ENCODE results near the gene PRKRA. TPM values are rescaled to one million over a fixed set of nuclear protein-coding genes. Genes with fewer than 3 reads are reported as not detected.
"Not testable (repeated sequence)": the region's sequence is repeated elsewhere in the genome, so short reads cannot be mapped to it uniquely, and the experiment has no call there.

The PRKRA gene
- total RNA-seq, 1 donor from 2014 or later = 45.1 TPM

- intact Hi-C loops (cut with micrococcal nuclease) = loop anchor here (5.0 kb wide), 1 partner anchor 580 kb away; no protein-coding TSS in a partner anchor
- H3K36me3 Mint-ChIP-seq (ENCODE audit: low read depth) = peaks cover 14% of the 10 kb centered on the region
- H3K4me3 Mint-ChIP-seq = peak overlapping the region; percentile 91
- no peak for DNase-seq (ENCODE audit: low spot score)
- H3K4me1 Mint-ChIP-seq (ENCODE audit: low read depth) = peaks cover 35% of the 10 kb centered on the region
- H3K27me3 Mint-ChIP-seq (ENCODE audit: insufficient read depth) = peaks cover 3% of the 10 kb centered on the region
- peak overlapping the region; percentile 31 for H3K27ac Mint-ChIP-seq
- H3K9me3 Mint-ChIP-seq = no peaks in the 10 kb centered on the region
These were observed 1.4 kb upstream of the PRKRA start for GRCh38 chr2:178452334-178452733.

- H3K9me3 Mint-ChIP-seq = no peaks in the 10 kb centered on the region
- peaks cover 20% of the 10 kb centered on the region for H3K36me3 Mint-ChIP-seq (ENCODE audit: low read depth)
- H3K4me1 Mint-ChIP-seq (ENCODE audit: low read depth) = peaks cover 35% of the 10 kb centered on the region
- peaks cover 3% of the 10 kb centered on the region for H3K27me3 Mint-ChIP-seq (ENCODE audit: insufficient read depth)
- peak overlapping the region; percentile 87 for H3K4me3 Mint-ChIP-seq
- intact Hi-C loops (cut with micrococcal nuclease) = loop anchor here (1.0 to 5.0 kb wide), 6 partner anchors 36 to 898 kb away; a partner anchor contains a TSS
- H3K27ac Mint-ChIP-seq = peak overlapping the region; percentile 90
- no peak for DNase-seq (ENCODE audit: low spot score)
These were observed 526 bp downstream of the PRKRA start for GRCh38 chr2:178450524-178450773.

GRCh38 chr2:178449700-178450523, 1.1 kb downstream of the PRKRA start:
- H3K27me3 Mint-ChIP-seq (ENCODE audit: insufficient read depth) = peaks cover 3% of the 10 kb centered on the region
- peaks cover 25% of the 10 kb centered on the region for H3K36me3 Mint-ChIP-seq (ENCODE audit: low read depth)
- intact Hi-C loops (cut with micrococcal nuclease) = loop anchor here (1.0 to 5.0 kb wide), 6 partner anchors 36 to 897 kb away; a partner anchor contains a TSS
- no peak for DNase-seq (ENCODE audit: low spot score)
- H3K4me3 Mint-ChIP-seq = peak overlapping the region; percentile 87
- peak overlapping the region; percentile 90 for H3K27ac Mint-ChIP-seq
- H3K4me1 Mint-ChIP-seq (ENCODE audit: low read depth) = peaks cover 35% of the 10 kb centered on the region
- H3K9me3 Mint-ChIP-seq = no peaks in the 10 kb centered on the region

GRCh38 chr2:178448968-178449661, 1.9 kb downstream of the PRKRA start:
- H3K27me3 Mint-ChIP-seq (ENCODE audit: insufficient read depth) = no peaks in the 10 kb centered on the region
- peaks cover 40% of the 10 kb centered on the region for H3K4me1 Mint-ChIP-seq (ENCODE audit: low read depth)
- no peaks in the 10 kb centered on the region for H3K9me3 Mint-ChIP-seq
- no peak overlapping the region for H3K27ac Mint-ChIP-seq
- no peak for DNase-seq (ENCODE audit: low spot score)
- intact Hi-C loops (cut with micrococcal nuclease) = no loop called here
- H3K4me3 Mint-ChIP-seq = peak overlapping the region; percentile 87
- H3K36me3 Mint-ChIP-seq (ENCODE audit: low read depth) = peaks cover 29% of the 10 kb centered on the region

- peaks cover 5% of the 10 kb centered on the region for H3K4me1 Mint-ChIP-seq (ENCODE audit: low read depth)
- H3K4me3 Mint-ChIP-seq = no peak overlapping the region
- intact Hi-C loops (cut with micrococcal nuclease) = no loop called here
- no peak overlapping the region for H3K27ac Mint-ChIP-seq
- DNase-seq (ENCODE audit: low spot score) = no peak
- H3K27me3 Mint-ChIP-seq (ENCODE audit: insufficient read depth) = no peaks in the 10 kb centered on the region
- H3K9me3 Mint-ChIP-seq = no peaks in the 10 kb centered on the region
- H3K36me3 Mint-ChIP-seq (ENCODE audit: low read depth) = peaks cover 41% of the 10 kb centered on the region
These were observed 9.5 kb downstream of the PRKRA start for GRCh38 chr2:178441426-178441825.

- no peak for DNase-seq (ENCODE audit: low spot score)
- Mint-ChIP-seq H3K4me1 (ENCODE audit: low read depth) (no peaks in the 10 kb centered on the region), H3K9me3 (no peaks in the 10 kb centered on the region), H3K27ac (no peak overlapping the region), H3K36me3 (ENCODE audit: low read depth) (peaks cover 47% of the 10 kb centered on the region), H3K4me3 (no peak overlapping the region), H3K27me3 (ENCODE audit: insufficient read depth) (peaks cover 1% of the 10 kb centered on the region)
- intact Hi-C loops (cut with micrococcal nuclease) = no loop called here
These were observed 14.3 kb downstream of the PRKRA start for GRCh38 chr2:178436662-178437061.

- no peak overlapping the region for H3K27ac Mint-ChIP-seq
- peaks cover 4% of the 10 kb centered on the region for H3K4me1 Mint-ChIP-seq (ENCODE audit: low read depth)
- H3K36me3 Mint-ChIP-seq (ENCODE audit: low read depth) = peaks cover 62% of the 10 kb centered on the region
- intact Hi-C loops (cut with micrococcal nuclease) = no loop called here
- peaks cover 19% of the 10 kb centered on the region for H3K9me3 Mint-ChIP-seq
- H3K27me3 Mint-ChIP-seq (ENCODE audit: insufficient read depth) = peaks cover 3% of the 10 kb centered on the region
- H3K4me3 Mint-ChIP-seq = no peak overlapping the region
- no peak for DNase-seq (ENCODE audit: low spot score)
These were observed 21.6 kb downstream of the PRKRA start for GRCh38 chr2:178429336-178429735.

GRCh38 chr2:178428396-178428806, 22.6 kb downstream of the PRKRA start:
- H3K36me3 Mint-ChIP-seq (ENCODE audit: low read depth) = peaks cover 68% of the 10 kb centered on the region
- H3K9me3 Mint-ChIP-seq = peaks cover 20% of the 10 kb centered on the region
- peaks cover 4% of the 10 kb centered on the region for H3K4me1 Mint-ChIP-seq (ENCODE audit: low read depth)
- no peak overlapping the region for H3K4me3 Mint-ChIP-seq
- peaks cover 3% of the 10 kb centered on the region for H3K27me3 Mint-ChIP-seq (ENCODE audit: insufficient read depth)
- H3K27ac Mint-ChIP-seq = no peak overlapping the region
- no peak for DNase-seq (ENCODE audit: low spot score)
- intact Hi-C loops (cut with micrococcal nuclease) = no loop called here

- Mint-ChIP-seq H3K4me1 (ENCODE audit: low read depth) (peaks cover 4% of the 10 kb centered on the region), H3K36me3 (ENCODE audit: low read depth) (peaks cover 68% of the 10 kb centered on the region), H3K27me3 (ENCODE audit: insufficient read depth) (peaks cover 3% of the 10 kb centered on the region), H3K4me3 (no peak overlapping the region), H3K9me3 (peaks cover 20% of the 10 kb centered on the region), H3K27ac (no peak overlapping the region)
- DNase-seq (ENCODE audit: low spot score) = no peak
- intact Hi-C loops (cut with micrococcal nuclease) = no loop called here
These were observed 23.5 kb downstream of the PRKRA start for GRCh38 chr2:178427458-178427857.

GRCh38 chr2:178426388-178426787, 24.6 kb downstream of the PRKRA start:
- H3K4me1 Mint-ChIP-seq (ENCODE audit: low read depth) = peaks cover 4% of the 10 kb centered on the region
- peaks cover 61% of the 10 kb centered on the region for H3K36me3 Mint-ChIP-seq (ENCODE audit: low read depth)
- no peak for DNase-seq (ENCODE audit: low spot score)
- H3K4me3 Mint-ChIP-seq = no peak overlapping the region
- H3K9me3 Mint-ChIP-seq = peaks cover 20% of the 10 kb centered on the region
- H3K27me3 Mint-ChIP-seq (ENCODE audit: insufficient read depth) = no peaks in the 10 kb centered on the region
- H3K27ac Mint-ChIP-seq = no peak overlapping the region
- intact Hi-C loops (cut with micrococcal nuclease) = no loop called here

GRCh38 chr2:178425255-178425827, 25.6 kb downstream of the PRKRA start:
- Mint-ChIP-seq H3K36me3 (ENCODE audit: low read depth) (peaks cover 55% of the 10 kb centered on the region), H3K27ac (no peak overlapping the region), H3K4me1 (ENCODE audit: low read depth) (peaks cover 4% of the 10 kb centered on the region), H3K9me3 (peaks cover 20% of the 10 kb centered on the region), H3K4me3 (no peak overlapping the region), H3K27me3 (ENCODE audit: insufficient read depth) (no peaks in the 10 kb centered on the region)
- DNase-seq (ENCODE audit: low spot score) = no peak
- intact Hi-C loops (cut with micrococcal nuclease) = no loop called here

GRCh38 chr2:178423746-178424145, 27.2 kb downstream of the PRKRA start:
- peaks cover 20% of the 10 kb centered on the region for H3K9me3 Mint-ChIP-seq
- H3K4me1 Mint-ChIP-seq (ENCODE audit: low read depth); intact Hi-C loops (cut with micrococcal nuclease): not testable (repeated sequence)

GRCh38 chr2:178422097-178422496, 28.9 kb downstream of the PRKRA start:
- intact Hi-C loops (cut with micrococcal nuclease) = no loop called here
- Mint-ChIP-seq H3K27ac (no peak overlapping the region), H3K9me3 (peaks cover 20% of the 10 kb centered on the region), H3K27me3 (ENCODE audit: insufficient read depth) (no peaks in the 10 kb centered on the region), H3K36me3 (ENCODE audit: low read depth) (peaks cover 31% of the 10 kb centered on the region), H3K4me1 (ENCODE audit: low read depth) (peaks cover 15% of the 10 kb centered on the region), H3K4me3 (no peak overlapping the region)
- no peak for DNase-seq (ENCODE audit: low spot score)

More at GRCh38 chr2:178423746-178424145, 27.2 kb downstream of the PRKRA start:
- DNase-seq (ENCODE audit: low spot score); H3K27me3 Mint-ChIP-seq (ENCODE audit: insufficient read depth); H3K4me3 Mint-ChIP-seq: not testable (repeated sequence)
- peaks cover 43% of the 10 kb centered on the region for H3K36me3 Mint-ChIP-seq (ENCODE audit: low read depth)
- H3K27ac Mint-ChIP-seq = peak overlapping the region; percentile 3
